GM18502 (cell line): ENCODE measurements around the gene JAGN1.

Source experiments
- ATAC-seq: cut with Tn5 transposase; IDR thresholded peaks from one replicate; pipeline ENCODE4 v1.9.1; 2021; ENCODE audit warnings: mild to moderate bottlenecking; ENCODE audit not compliant: unreplicated experiment, poor library complexity

Gene JAGN1

GRCh38 chr3:9942934-9943690, 52.7 kb downstream of the JAGN1 start:
- no peak for ATAC-seq
